Stimulated activated CD8-positive, alpha-beta memory T cell treated with anti-CD3 and anti-CD28 coated beads, Interleukin-2, amount 100 ng/mL, for 48 hours (primary cell): ENCODE data around the gene TRABD2B.

Experiments used
- DNase-seq, 2 donors: peaks; one replicate each; pipeline ENCODE4 v3.0.0-alpha.2; 2020; ENCODE audit warnings: low read depth in 2 of 2

TRABD2B gene

DNA sequence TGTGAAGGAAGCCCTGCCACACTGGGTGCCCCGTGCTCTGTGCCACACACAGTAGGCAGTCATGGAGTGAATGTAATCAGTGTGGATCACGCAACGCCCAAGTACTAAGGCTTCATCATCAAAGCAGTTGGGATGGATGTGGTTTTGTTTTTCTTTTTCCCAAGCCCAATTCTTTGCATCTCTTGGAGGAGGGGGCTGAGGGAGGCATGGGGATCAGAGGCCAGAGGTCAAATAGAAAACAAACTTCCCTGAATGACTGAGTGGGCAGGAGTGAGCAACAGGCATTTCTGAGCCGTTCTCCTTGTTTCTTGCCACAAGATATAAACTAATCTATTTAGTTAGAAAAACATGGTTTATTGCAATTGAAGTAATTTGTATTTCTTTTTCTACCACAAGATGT lies 85.3 kb downstream of the TRABD2B start:
- no peak for DNase-seq

DNA sequence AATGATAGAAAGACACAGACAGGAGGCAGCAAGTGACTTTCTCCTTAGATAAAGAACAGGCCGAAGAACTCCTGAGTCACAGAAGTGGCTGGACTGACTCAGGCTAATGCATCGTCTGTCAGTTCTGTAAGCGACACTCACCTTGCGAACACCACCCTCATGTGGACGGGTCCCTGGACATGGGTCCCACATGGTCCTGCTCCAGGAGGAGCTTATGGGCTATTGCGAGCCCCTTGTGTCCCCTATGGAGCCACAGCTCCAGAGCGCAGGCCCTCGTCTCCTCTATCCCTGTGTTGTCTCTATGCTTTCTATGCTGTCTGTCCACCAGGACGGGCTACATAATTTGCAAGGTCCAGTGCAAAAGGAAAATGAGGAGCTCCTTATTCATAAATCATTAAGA lies 85.8 kb downstream of the TRABD2B start:
- no peak for DNase-seq

DNA sequence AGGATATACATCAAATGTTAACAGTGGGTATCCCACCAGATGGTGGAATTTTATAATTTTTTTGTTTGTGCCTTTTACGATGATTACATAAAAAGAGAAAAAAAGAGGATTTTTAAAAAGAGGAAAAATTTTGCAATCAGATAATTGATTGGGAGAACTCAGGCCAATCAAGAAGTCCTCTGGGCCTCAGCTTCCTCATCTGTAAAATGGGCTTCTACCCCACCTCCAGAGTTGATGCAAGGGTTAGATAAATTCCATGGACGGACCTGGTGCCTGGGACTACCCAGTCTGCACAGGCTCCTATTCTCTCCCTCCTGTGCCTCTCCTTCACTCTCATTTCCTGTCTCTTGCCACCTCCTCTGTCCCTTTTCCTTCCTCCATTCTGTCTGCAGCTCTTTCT lies 88.9 kb downstream of the TRABD2B start:
- no peak for DNase-seq

DNA sequence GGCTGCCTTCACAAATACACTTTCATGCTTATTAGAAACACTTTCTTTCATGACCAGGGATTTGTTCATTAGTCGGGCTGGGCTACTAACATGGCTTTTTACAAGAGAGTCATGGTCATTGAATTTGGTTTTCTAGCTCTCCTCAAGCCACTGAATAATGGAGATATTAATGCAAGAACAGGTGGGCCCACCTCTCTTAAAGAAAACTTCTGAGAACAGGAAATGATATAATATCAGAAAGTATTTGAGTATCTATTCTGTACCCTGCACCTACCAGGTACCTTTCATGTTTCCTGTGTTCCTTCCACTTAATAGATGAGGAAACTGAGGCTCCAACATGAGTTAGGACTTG lies 90.0 kb downstream of the TRABD2B start:
- no peak for DNase-seq

DNA sequence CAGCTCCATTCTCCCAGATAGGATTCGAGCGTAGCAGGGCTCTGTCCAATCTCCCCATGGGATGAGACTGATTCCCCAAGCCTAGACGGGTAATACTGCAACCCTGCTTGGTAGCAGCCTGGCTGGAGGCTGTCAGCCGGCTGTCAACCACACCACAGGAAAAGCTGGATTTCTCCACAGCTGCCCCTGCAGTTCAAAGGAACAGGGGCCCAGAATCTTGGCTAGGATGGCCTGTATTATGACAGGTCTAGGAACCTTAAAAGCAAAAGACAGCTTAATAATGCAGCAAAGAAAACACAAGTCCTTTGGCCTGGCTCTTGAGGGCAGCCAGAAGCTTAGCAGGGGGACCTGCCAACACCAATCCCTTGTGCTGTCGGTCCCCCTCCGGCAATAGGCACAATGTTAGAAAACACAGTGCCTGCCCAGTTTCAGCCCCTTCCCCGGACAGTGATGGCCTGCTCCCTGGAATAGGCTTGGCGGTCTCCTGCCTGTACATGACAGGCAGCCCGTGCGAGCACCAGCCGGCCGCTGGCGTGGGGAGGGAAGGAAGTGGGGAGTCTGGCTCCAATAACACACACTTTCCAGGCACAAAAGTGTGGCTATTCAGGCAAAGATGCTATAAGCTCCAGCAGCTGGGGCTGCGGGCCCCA lies 90.5 kb downstream of the TRABD2B start:
- no peak for DNase-seq

DNA sequence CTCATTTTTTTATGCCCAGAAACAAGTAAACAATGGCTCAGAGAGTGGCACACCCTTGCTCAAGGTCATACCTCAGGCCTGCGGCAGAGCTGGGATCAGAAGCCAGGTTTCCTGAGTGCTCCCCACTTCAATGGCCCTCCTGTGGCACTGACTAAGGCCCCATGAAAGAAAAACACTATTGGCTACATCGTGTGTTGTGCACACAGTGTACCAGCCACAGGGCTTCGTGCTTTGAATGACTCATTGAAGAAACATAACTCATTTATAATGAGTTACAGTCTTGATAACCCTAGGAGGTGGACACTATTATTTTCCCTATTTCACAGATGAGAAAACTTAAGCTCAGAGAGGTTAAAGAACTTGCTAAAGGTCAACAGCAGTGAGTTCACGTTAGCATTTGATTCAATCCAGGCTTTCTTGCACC lies 91.2 kb downstream of the TRABD2B start:
- DNase-seq, result no peak

DNA sequence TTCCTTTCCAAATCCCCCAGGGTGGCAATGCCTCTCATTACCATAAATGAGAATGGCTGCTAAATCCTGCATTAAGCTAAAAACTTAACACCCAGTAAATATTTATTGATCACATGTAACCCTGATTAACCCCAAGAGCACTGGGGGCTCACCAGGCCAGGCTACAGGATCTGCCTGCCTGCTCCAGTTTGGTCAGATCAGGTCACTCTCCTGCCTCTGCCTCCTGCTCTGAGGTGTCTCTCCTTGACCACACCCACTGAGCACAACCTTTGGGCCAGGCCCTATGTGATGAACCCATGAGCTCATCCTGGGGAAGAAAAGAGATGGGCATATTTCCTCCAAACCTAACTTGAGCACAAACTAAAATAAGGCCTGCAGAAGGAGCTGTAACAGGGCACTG lies 93.5 kb downstream of the TRABD2B start:
- no peak for DNase-seq

DNA sequence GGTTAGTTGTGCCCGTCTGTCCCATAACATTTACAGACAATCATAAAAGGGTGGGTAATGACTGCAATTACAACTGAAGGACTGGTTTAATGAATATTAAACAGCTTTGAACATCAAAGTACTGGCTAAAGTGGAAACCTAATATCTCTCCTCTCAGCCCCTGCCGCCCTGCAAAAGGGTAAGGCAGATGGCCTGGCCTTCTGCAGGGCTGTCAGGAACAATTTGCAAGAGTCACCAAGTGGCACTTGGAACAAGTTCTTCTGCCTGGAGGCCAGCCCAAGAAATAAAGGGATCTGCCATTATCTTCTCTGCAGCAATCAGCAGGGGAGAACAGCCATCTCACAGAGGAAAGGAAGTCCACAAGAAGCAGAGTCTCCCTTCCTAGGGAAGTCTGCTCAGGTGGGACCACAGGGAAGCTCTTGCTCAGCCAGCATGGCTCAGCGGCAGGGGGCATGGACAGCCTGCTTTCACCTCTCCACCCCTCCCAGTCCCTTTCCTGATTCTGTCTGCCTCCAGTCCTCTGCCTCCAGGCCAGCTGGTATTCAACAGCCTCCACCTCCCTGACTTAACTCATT lies 96.1 kb downstream of the TRABD2B start:
- DNase-seq, result no peak

GRCh38 chr1:47898133-47898845 lies 98.9 kb downstream of the TRABD2B start:
- no peak for DNase-seq

GRCh38 chr1:47895279-47896125 lies 101.7 kb downstream of the TRABD2B start:
- DNase-seq, result no peak

DNA sequence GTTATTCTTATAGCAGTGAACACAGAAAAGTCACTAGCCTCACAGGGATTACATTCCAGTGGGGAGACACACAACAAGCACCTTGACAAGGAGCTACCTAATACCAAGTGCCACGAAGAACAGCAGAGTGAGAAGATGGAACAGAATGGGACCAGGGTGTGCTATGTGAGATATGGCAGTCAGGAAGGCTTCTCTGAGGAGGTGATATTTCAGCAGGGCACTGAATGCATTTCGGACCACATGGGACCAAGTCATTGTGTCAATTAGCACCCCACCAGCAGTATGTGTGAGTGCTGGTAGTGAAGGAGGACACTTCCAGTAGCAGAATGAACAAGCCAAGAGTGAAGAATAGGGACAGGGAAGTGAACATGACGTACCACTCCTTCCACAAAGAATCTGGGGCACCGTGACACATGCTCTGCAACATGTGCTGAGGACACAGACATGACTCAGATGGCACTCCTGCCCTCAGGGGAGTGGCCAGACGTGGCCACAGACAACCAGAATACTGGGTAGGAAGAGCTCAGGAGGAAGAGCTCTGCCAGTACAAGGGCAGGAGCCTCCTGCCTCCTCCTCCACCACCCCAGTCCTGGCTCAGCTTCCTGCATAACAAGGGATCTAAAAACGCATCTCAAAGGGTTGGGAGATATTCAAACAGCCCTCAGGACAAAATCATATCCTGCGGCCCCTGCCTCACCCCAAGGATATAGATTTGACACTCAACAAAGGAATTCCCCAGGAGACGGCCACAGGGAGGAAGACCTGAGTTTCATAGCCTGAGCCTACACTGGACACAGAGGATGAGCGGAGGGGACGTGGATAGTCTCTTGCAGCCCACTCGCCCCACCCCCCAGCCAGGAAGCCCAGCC lies 102.5 kb downstream of the TRABD2B start:
- no peak for DNase-seq

DNA sequence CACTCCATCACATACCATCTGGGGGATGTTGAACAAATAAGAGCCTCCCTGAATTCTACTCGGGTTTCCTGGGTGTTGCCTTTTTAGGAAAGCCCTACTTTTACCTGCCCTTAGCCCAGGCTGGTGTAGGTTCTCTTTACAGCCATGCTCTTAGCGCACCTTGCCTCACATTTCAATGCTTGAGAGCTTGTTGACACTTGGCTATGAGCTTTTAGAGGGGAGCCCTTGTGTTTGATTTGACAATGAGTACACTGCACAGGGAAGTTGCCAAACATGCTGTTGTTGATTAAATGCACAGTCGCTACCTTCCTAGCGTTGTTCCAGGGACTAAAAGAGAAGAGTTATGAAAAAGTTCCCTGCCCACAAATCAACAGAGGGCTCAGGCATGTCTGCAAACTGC lies 103.8 kb downstream of the TRABD2B start:
- DNase-seq, result no peak

DNA sequence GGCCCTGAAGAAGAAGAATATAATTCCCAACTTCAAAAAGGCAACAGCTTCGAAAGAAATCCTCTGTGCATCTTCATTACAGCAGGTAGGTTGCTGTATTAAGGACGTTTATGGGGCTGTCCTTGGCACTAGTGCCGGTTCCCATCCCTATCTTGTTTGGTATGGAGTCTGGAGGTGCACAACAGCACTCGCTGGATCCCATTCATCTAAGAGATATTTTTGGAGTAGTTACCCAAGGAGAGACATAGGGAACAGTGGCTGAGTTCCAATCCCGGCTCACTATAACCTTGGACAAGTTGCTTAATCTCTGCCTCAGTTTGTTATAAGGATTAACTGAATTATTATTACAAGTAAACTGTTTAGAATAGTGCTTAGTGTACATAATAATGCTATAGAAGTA lies 106.4 kb downstream of the TRABD2B start:
- DNase-seq, result no peak

DNA sequence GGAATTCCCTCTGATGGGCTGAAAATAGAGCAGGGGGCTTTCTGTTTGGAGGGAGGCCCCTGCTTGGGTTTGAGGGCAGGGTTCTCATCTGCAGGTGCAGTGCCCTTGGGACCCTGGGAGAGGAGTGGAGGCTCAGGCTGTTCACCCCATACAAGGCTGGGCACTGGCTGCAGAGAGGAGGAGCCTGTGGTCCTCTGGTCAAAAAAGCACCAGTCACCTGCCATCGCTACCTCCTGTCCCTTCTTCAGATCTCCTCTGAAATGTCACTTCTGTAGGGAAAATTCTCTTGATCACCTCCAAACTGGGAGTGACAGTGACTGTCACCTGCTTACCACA lies 108.9 kb downstream of the TRABD2B start:
- DNase-seq, result no peak

DNA sequence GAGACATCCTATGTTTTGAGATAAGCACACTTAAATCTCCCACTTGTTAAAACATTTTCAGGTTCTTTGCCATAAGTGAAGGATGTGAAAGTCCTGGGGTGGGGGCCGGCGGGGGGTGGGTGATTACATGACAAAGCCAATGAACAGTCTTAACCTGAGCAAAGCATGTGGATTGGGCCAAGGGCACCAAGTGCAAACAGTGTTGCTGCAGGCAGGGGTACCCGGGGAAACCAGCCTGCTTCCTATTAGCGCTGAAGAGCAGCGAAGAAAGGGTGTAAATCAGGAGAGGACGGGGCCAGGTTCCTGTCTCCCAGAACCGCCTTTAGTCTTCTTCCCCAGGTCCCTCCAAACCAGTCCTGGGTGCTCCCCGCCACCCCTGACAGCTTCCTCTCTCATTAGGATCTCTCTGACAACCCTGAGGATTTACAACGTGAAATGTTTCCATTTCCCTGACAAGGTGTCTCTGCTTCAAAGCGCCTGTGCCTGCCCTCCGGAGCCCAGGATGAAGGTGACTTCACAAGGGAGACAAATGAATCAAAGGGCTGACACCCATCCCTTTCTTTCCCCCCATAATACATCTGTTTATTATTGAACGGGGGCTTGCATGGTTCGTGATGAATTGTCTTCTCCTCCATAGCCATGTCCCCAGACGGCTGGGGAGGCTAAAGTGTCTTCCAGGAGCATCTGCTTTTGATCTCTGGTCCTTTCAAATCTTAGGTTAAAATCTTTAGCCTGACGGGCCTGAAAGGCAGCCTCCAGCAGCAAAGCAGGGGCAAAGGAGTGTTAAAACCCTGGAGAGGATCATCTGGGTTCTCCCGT lies 109.5 kb downstream of the TRABD2B start:
- DNase-seq, result no peak

- no peak for DNase-seq
Measured at GRCh38 chr1:47887060-47887459, 110.1 kb downstream of the TRABD2B start.

GRCh38 chr1:47886141-47886540 lies 111.0 kb downstream of the TRABD2B start:
- no peak for DNase-seq

DNA sequence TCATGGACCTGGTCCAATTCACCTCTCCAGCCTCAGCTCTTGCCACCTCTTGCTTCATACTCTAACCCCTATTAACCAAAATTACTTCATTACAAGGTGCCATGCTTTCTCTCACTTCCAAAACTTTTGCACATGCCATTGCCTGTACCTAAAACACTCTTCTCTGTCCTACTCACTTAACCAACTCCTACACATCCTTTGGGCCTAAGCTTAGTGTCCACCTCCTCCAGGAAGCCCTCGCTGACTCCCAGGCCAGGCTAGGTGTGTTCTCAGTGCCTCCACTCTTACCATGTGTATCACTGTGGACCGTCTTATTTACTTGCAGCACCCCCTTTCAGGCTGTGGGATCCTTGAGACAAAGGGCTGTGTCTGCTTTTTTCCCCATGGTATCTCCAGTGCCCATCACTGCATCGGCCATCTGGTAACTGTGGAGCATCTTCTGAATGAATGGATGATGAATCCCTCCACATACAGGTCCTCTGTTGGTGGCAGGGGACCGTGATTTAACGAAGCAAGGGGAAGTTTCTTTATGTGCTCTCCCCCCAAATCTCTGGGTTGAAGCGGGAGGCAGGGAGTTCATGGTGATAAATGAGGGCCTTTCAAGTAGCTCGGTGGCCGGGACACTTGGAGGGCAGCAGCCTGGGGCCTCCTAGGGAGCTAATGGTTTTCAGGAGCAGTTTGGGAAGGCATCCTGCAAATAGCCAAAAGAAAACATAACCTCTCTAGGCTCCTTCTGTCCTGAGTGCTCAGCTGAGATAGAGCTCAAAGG lies 111.9 kb downstream of the TRABD2B start:
- DNase-seq, result no peak

DNA sequence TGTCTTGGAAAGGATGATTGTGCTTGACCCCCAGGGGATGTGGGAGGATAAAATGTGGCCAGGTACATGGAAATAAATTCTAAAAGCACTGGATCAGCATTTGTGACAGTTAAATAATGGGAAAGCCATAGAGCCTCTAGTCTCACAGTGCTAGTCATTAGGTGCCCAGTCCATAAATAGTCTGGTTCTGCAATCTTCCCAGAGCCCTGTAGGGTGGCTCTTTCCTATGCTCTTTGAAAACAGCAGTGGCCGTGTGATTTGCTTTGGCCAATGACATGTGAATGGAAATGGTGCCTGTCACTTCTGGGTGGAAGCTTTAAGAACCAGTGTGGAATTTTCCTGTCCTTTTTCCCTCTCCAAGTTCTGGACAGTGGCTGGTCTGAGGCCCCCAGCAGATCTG lies 113.2 kb downstream of the TRABD2B start:
- DNase-seq, result no peak
